SU-DHL-6 (cell line): ENCODE measurements around the gene SYTL3.

Experiments
- CTCF ChIP-seq: fragments of 200-600 bp; sonication (generic); IDR thresholded peaks from one replicate; pipeline ENCODE4 v1.5.1; 2017; ENCODE audit warnings: antibody characterized with exemption, mild to moderate bottlenecking, low read length, moderate library complexity; ENCODE audit not compliant: insufficient read depth, poor library complexity, severe bottlenecking
- EZH2phosphoT487 ChIP-seq: fragments of 200-600 bp; sonication (generic), shearing (Covaris generic); conservative IDR thresholded peaks from 2 replicates; pipeline ENCODE4 v1.6.1; 2018; ENCODE audit warnings: mild to moderate bottlenecking, antibody characterized with exemption, low read length, moderate library complexity, mixed read lengths

- TF ChIP-seq CTCF (no peak), EZH2phosphoT487 (no peak)
Observed at GRCh38 chr6:158642097-158642601, 7.7 kb upstream of the SYTL3 start.
